ENCODE results near the gene BFSP2.
"Not testable (repeated sequence)": the region's sequence is repeated elsewhere in the genome, so short reads cannot be mapped to it uniquely, and the experiment has no call there.

The BFSP2 gene

GRCh38 chr3:133503409-133503808, 103.6 kb downstream of the BFSP2 start:
- no peak for DNase-seq
- intact Hi-C loops (cut with DNase I), result no loop called here

- intact Hi-C loops (cut with DNase I), result no loop called here
- no peak for DNase-seq
Measured at GRCh38 chr3:133504736-133505135, 104.9 kb downstream of the BFSP2 start.

GRCh38 chr3:133505813-133506212, 106.0 kb downstream of the BFSP2 start:
- DNase-seq, result no peak
- intact Hi-C loops (cut with DNase I), result no loop called here

- intact Hi-C loops (cut with DNase I), result no loop called here
Measured at GRCh38 chr3:133506215-133506901, 106.5 kb downstream of the BFSP2 start.

GRCh38 chr3:133509488-133509887, 109.6 kb downstream of the BFSP2 start:
- intact Hi-C loops (cut with DNase I), result no loop called here
- no peak for DNase-seq

More at GRCh38 chr3:133506215-133506901, 106.5 kb downstream of the BFSP2 start:
- no peak for DNase-seq

GRCh38 chr3:133512416-133513089, 112.7 kb downstream of the BFSP2 start:
- no peak for DNase-seq
- intact Hi-C loops (cut with DNase I), result no loop called here

GRCh38 chr3:133514418-133514817, 114.6 kb downstream of the BFSP2 start:
- no peak for DNase-seq
- intact Hi-C loops (cut with DNase I), result no loop called here

GRCh38 chr3:133515127-133515526, 115.3 kb downstream of the BFSP2 start:
- intact Hi-C loops (cut with DNase I), result no loop called here

GRCh38 chr3:133520286-133520685, 120.4 kb downstream of the BFSP2 start:
- no peak for DNase-seq
- intact Hi-C loops (cut with DNase I), result no loop called here

More at GRCh38 chr3:133515127-133515526, 115.3 kb downstream of the BFSP2 start:
- DNase-seq, result no peak

- intact Hi-C loops (cut with DNase I); DNase-seq: not testable (repeated sequence)
Measured at GRCh38 chr3:133520938-133521337, 121.1 kb downstream of the BFSP2 start.

GRCh38 chr3:133521946-133522345, 122.1 kb downstream of the BFSP2 start:
- intact Hi-C loops (cut with DNase I), result no loop called here
- DNase-seq, result no peak

- intact Hi-C loops (cut with DNase I); DNase-seq: not testable (repeated sequence)
Measured at GRCh38 chr3:133523758-133524157, 123.9 kb downstream of the BFSP2 start.
